LNCAP (cell line): ENCODE results near the gene PLA2G6.

Experiments used
- CTCF ChIP-seq: fragments of 450-650 bp; IDR thresholded peaks from 2 replicates; pipeline ENCODE4 v1.5.1; 2017; ENCODE audit warnings: mild to moderate bottlenecking

PLA2G6 gene

GRCh38 chr22:38069372-38070249 is 112.0 kb downstream of the PLA2G6 start:
- peak; percentile 32; the same call in 1 of the 2 replicates for TF ChIP-seq CTCF

GRCh38 chr22:38068641-38069371 is 112.8 kb downstream of the PLA2G6 start:
- no peak for TF ChIP-seq CTCF

DNA sequence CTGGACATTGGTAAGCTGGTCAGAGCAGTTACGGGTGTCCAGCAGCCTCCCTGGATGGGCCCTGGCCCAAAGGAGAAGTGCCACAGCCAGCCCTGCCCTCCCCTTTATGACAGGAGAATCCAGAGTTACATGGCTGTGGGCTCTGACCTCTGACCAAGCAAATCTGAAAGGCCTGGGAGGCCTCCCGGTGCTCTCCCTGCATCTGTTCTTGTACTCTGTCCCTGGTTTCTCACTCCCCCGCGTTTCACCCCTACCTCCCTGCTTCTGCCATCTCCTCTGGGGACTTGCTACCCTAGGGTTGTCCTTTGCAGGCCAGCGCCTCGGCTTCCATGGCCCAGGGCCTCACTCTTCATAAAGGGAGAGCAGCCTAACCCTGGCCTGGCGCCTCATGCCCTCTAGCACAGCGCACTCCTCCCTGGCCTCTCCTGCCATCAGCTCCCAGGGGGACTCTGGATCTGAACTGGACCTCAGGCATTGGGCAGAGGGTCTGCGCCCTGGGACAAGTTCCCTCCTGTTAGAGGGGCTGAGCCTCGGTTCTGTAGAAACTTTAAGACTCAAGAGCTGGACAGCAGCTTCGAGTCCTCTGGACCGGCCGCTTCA is 113.8 kb downstream of the PLA2G6 start:
- no peak for TF ChIP-seq CTCF

DNA sequence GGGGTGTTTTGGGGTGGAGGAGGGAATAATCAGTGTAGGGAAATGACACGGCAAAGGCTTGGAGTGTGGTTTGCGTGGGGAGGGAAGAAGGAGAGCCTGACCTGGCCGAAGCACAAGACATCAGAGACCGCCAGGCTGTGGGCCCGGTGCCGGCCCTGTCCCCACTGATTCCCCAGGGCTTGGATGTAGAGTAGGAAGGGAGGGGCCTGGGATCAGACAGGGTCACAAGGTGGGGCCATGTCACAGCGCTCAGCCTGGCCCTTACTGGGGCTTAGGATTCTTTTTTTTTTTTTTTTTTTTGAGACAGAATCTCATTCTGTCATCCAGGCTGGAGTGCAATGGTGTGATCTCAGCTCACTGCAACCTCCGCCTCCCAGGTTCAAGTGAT is 114.6 kb downstream of the PLA2G6 start:
- no peak for TF ChIP-seq CTCF

DNA sequence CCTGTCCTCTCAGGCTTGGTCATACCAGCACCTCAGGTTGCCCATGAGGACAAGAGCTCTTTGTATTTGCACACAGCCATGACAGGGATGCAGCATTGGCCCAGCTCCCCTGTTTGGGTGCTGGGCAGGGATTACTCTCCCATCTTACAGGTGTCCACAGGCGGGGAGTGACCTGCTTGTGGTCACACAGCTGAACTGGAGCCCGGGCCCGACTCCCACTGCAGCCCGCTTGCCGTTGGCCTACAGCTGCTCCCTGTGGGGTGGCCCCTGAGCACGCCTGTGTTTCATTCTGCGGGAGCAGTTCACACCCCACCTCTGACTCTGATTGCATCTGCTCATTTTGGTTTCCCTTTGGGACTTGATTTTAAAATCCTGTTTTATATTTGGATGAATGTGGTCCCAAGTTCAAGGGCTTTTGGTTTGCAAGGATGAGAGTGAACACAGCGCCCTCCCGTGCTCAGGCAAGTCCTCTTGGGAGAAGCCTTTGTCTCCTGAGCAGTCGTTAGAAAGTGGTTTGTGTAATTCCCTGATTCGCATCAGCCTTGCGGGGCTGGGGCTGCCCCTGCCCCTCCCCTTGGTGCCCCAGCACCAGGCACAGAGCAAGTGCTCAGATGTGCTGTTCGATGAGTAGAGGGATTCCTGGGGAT is 115.1 kb downstream of the PLA2G6 start:
- TF ChIP-seq CTCF = no peak

GRCh38 chr22:38065539-38065938 is 116.1 kb downstream of the PLA2G6 start:
- no peak for TF ChIP-seq CTCF

- TF ChIP-seq CTCF = no peak
These were observed 118.8 kb downstream of the PLA2G6 start for GRCh38 chr22:38062791-38063190.
